Activated effector memory CD4-positive, alpha-beta T cell treated with Interleukin-2 at 50 U/mL for 16 hours (primary cell): ENCODE measurements around the gene SCGB2A2.

ENCODE experiments used
- DNase-seq: peaks from one replicate; pipeline ENCODE4 v3.0.0-alpha.2; 2020

Gene SCGB2A2

DNA sequence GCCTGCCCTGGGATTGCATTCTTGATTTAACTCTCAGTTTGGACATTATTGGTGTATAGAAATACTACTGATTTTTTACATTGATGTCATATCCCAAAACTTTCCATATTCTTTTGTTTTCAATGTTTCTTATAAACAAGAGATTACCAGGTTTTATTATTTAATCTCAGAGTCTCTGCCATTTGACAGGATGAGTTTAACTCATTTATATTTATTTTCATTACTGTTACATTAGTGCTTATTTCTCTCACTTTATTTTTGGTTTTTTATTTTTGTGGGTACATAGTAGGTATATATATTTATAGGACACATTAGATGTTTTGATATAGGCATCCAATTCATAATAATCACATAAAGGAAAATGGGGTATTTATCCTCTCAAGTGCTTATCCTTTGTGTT lies 38.0 kb downstream of the SCGB2A2 start:
- DNase-seq, result no peak

DNA sequence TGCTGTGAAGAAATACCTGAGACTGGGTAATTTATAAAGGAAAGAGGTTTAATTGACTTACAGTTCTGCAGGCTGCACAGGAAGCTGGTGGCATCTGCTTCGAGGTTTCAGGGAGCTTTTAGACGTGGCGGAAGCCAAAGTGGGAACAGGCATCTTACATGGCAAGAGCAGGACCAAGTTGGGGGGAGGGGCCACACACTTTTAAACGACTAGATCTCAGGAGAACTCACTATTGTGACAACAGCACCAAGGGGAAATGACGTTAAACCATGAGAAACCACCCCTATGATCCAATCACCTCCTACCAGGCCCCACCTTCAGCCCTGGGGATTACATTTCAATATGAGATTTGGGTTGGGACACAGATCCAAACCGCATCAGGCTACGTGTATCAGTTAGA lies 40.0 kb downstream of the SCGB2A2 start:
- DNase-seq, result no peak

DNA sequence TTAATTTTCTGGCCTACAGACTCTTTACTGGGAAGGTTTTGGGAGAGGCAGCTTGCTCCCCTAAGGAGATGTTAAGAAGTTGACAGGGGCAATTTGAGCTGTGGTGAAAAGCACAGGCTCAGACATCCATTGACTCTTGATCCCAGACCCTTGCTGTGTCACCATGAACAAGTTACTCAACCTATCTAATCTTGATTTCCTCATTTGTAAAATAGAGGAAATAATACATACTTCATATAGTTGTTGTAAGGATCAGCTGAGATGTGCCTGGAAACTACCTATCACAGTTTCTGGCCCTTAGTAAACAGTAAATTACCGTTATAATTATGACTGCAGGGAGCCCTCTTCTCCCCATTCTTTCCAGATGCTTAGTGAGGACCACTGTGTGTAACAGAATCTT lies 45.5 kb downstream of the SCGB2A2 start:
- no peak for DNase-seq

DNA sequence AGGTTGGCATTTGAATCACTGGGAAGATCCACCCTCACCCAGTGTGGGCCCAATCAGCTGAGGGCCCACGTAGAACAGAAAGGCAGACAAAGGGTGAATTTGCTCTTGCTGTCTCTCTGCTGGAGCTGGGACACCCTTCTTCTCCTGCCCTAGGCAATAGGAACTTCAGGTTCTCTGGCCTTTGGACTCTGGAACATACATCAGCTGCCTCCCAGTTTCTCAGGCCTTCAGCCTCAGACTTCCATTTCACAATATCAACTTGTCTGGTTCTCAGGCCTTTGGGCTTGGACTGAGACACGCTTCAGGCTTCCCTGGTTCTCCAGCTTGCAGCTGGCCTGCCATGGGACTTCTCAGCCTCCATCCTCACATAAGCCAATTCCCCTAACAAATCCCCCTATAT lies 52.6 kb downstream of the SCGB2A2 start:
- DNase-seq, result no peak
